Stimulated activated CD4-positive, alpha-beta T cell treated with anti-CD3 and anti-CD28 coated beads, Interleukin-2, amount 100 ng/mL, for 4 hours (primary cell): ENCODE results near the gene RBM10.
"Not testable (repeated sequence)": the region's sequence is repeated elsewhere in the genome, so short reads cannot be mapped to it uniquely, and the experiment has no call there.

Source experiments
- DNase-seq: peaks from one replicate; pipeline ENCODE4 v3.0.0-alpha.2; 2020; ENCODE audit warnings: low read depth

The RBM10 gene

GRCh38 chrX:47144626-47145394 is at the start of gene RBM10, which contains the start of gene NDUFB11:
Gene RBM10, plus strand, starts transcription at chrX:47145221. Its CDS starts 2,261 bp downstream, at chrX:47147482.
Gene NDUFB11, minus strand, starts transcription at chrX:47144702. Its CDS starts 23 bp downstream, at chrX:47144679.
- peak; percentile 78 for DNase-seq

GRCh38 chrX:47097018-47097417 is 48.0 kb upstream of the RBM10 start:
- DNase-seq: no peak

GRCh38 chrX:47098338-47099094 is 46.5 kb upstream of the RBM10 start:
- DNase-seq: no peak

- no peak for DNase-seq
Measured at GRCh38 chrX:47101206-47101605, 43.8 kb upstream of the RBM10 start.

GRCh38 chrX:47110936-47111615 is 33.9 kb upstream of the RBM10 start:
- not testable (repeated sequence) for DNase-seq

- no peak for DNase-seq
Measured at GRCh38 chrX:47112316-47112954, 32.6 kb upstream of the RBM10 start.

- not testable (repeated sequence) for DNase-seq
Measured at GRCh38 chrX:47116551-47117110, 28.4 kb upstream of the RBM10 start.

GRCh38 chrX:47124466-47124865 is 20.6 kb upstream of the RBM10 start:
- DNase-seq: not testable (repeated sequence)

GRCh38 chrX:47129157-47129898 is 15.7 kb upstream of the RBM10 start:
- DNase-seq: peak; percentile 79

GRCh38 chrX:47129899-47130358 is 15.1 kb upstream of the RBM10 start:
- DNase-seq: no peak

GRCh38 chrX:47133493-47133892 is 11.5 kb upstream of the RBM10 start:
- no peak for DNase-seq

- not testable (repeated sequence) for DNase-seq
Measured at GRCh38 chrX:47135650-47136049, 9.4 kb upstream of the RBM10 start.

- no peak for DNase-seq
Measured at GRCh38 chrX:47138171-47138570, 6.8 kb upstream of the RBM10 start.

- DNase-seq: no peak
Measured at GRCh38 chrX:47143894-47144625, 961 bp upstream of the RBM10 start.

GRCh38 chrX:47145395-47146120 is 537 bp downstream of the RBM10 start:
- peak; percentile 35 for DNase-seq

- no peak for DNase-seq
Measured at GRCh38 chrX:47146121-47146935, 1.3 kb downstream of the RBM10 start.

- DNase-seq: no peak
Measured at GRCh38 chrX:47146936-47147859, 2.2 kb downstream of the RBM10 start.
